Measurements from ENCODE around the gene RBM44. TPM values are rescaled to one million over a fixed set of nuclear protein-coding genes. Genes with fewer than 3 reads are reported as not detected.

Gene RBM44
- total RNA-seq, 4 donors from 2014 or later, result 0.89 to 4.1 (median 1.5) TPM

DNA sequence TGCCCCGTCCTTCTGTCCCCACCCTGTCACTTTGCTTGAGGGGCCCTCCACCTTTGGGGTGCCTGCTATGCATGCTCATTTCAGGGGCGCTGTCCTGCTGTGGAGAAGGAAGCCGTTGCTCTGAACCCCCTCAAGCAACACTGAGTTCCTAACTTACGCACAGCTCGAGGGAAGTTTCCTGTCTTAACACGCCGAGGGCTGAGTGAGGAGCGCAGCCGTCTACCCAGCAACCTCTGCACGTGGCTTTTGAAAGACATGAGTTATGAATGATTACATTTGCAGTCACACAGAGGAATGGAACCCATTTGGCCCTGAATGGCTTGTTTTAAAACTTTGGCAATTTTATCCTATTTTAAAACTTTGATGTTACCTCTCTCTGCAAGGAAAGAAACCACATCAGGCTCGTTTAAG is 74.8 kb downstream of the RBM44 start:
- Histone ChIP-seq H3K4me3 (replicated peaks in 1 of 3) (no peak overlapping the region), H3K4me1 (no peaks in the 10 kb centered on the region), H3K27me3 (no peaks in the 10 kb centered on the region), H3K36me3 (no peaks in the 10 kb centered on the region), H3K27ac (no peak overlapping the region), H3K9me3 (no peaks in the 10 kb centered on the region)
- TF ChIP-seq, protein P1, sequence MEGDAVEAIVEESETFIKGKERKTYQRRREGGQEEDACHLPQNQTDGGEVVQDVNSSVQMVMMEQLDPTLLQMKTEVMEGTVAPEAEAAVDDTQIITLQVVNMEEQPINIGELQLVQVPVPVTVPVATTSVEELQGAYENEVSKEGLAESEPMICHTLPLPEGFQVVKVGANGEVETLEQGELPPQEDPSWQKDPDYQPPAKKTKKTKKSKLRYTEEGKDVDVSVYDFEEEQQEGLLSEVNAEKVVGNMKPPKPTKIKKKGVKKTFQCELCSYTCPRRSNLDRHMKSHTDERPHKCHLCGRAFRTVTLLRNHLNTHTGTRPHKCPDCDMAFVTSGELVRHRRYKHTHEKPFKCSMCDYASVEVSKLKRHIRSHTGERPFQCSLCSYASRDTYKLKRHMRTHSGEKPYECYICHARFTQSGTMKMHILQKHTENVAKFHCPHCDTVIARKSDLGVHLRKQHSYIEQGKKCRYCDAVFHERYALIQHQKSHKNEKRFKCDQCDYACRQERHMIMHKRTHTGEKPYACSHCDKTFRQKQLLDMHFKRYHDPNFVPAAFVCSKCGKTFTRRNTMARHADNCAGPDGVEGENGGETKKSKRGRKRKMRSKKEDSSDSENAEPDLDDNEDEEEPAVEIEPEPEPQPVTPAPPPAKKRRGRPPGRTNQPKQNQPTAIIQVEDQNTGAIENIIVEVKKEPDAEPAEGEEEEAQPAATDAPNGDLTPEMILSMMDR (IDR thresholded peaks at IDR 0.05), result no peak
- TF ChIP-seq POLR2A (IDR thresholded peaks at IDR 0.05), result no peak
- intact Hi-C loops (cut with DNase I), result no loop called here
- no peak for DNase-seq
- WGBS, 2 donors, result 78 to 83% methylated on average over 11 of the region's 11 CpGs

DNA sequence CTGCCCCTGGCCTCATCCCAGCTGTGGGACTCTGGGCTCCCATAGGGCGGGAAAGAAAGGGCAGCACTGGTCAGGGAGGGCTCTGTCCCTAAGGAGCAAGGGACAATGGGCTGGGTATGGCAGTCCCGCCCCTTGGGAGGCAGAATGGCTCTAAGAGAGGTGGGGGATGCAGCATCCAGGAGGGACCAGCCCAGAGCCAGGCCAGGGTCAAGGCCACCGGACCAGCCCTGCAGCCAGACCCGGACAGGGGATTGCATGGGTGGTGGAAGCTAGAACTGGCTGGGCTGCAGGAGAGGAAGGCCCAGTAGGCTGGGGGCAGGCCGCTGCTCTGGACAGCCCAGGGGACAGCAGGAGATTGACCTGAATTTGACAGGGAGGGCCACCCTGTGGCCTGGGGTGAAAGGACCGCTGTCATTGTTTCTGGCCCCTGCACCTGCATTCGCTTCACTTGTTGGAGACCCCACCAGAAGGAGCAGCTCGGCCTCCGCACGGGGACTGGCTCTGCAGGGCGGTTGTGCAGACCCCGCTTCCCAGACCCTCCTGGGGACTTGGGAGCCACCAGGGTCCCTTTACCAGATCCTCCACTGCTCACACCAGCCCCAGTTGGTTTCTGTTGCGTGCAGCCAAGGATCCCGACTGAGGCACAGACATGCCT is 75.4 kb downstream of the RBM44 start:
- Histone ChIP-seq H3K36me3 (no peaks in the 10 kb centered on the region), H3K27ac (no peak overlapping the region), H3K4me3 (replicated peaks in 1 of 3) (no peak overlapping the region), H3K27me3 (no peaks in the 10 kb centered on the region), H3K4me1 (no peaks in the 10 kb centered on the region), H3K9me3 (no peaks in the 10 kb centered on the region)
- TF ChIP-seq POLR2A (IDR thresholded peaks at IDR 0.05), result no peak
- TF ChIP-seq, protein P1 (IDR thresholded peaks at IDR 0.05), result no peak
- no peak for DNase-seq
- 94 to 97% methylated on average over 12 to 14 of the region's 14 CpGs for WGBS, 2 donors
- intact Hi-C loops (cut with DNase I), result no loop called here

DNA sequence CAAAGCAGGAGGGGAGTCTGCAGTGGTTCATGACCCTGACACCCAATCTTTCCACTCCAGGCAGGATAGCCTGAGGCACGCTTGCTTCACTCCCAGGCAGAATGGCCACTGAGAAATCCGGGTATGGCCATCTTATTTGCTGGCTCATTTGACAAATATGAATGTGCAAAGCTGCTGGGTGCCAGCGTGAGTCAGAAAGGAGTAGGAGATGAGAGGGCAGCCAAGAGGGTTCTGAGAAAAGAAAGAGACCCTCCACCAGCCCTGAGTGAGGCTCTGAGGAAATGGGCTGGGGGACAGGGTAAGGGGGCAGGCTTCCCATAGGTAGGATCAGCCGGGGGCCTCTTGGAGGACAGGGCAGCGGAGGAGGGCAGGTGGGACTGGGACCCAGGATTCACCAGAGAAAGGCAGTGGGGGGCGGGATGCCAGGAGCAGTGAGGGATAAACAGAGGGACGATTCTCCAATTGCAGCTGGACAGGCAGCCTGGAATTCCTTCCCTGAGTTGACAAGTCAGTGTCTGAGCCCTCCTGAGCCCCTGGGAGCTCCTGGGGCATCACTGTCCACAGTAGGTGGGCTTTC is 76.1 kb downstream of the RBM44 start:
- no peaks in the 10 kb centered on the region for H3K4me1 ChIP-seq

DNA sequence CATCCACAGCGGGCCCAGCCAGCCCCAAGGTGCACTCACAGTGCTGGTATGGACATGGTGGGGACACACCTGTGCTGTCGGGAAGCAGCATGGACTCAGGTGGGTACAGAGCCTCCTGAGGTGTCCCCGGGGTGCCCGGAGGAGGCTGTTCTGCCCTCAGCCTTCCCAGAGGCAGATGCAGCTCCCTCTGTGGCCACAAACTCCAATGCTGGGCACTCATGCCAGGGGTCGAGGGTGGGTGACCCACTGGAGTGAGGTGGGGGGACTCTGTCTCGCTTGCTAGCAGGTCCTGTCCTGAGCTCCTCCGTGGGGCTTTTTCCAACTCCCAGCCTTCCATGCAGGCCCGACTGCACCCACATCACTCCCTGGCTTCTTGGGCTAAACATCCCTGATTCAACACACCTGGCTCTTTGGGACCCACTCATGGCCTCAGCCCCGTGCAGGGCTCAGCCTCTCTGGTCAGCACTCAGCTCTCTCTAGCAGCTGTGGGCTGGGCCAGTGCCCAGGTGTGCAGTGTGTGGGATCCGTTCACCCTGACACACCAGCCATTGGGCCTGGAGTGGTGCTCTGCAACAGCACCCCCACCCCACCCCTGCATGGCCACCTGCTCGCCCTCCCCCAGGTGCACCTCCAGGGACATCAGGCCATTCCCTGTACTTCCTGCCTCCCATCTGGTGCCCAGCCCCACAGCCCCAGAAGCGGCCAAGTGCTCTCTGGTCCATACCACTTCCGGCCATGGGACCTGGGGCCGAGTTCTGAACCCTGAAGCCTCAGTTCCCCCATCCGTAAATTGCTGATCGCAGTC is 76.9 kb downstream of the RBM44 start:
- H3K36me3 ChIP-seq, result no peaks in the 10 kb centered on the region
- no peaks in the 10 kb centered on the region for H3K4me1 ChIP-seq
- DNase-seq, result no peak
- H3K4me3 ChIP-seq (replicated peaks in 1 of 3), result no peak overlapping the region
- no peaks in the 10 kb centered on the region for H3K9me3 ChIP-seq
- no peaks in the 10 kb centered on the region for H3K27me3 ChIP-seq
- no peak overlapping the region for H3K27ac ChIP-seq
- intact Hi-C loops (cut with DNase I), result no loop called here
- TF ChIP-seq POLR2A (IDR thresholded peaks at IDR 0.05), result no peak
- TF ChIP-seq, protein P1 (IDR thresholded peaks at IDR 0.05), result no peak
- 83 to 84% methylated on average over 10 to 12 of the region's 16 CpGs for WGBS, 2 donors

More for the DNA sequence above, 76.1 kb downstream of the RBM44 start:
- Histone ChIP-seq H3K36me3 (no peaks in the 10 kb centered on the region), H3K9me3 (no peaks in the 10 kb centered on the region), H3K27ac (no peak overlapping the region), H3K4me3 (replicated peaks in 1 of 3) (no peak overlapping the region), H3K27me3 (no peaks in the 10 kb centered on the region)
- no peak for DNase-seq
- no peak for TF ChIP-seq POLR2A (IDR thresholded peaks at IDR 0.05)
- TF ChIP-seq, protein P1 (IDR thresholded peaks at IDR 0.05), result no peak
- WGBS, 2 donors, result 79 to 88% methylated on average over 7 of the region's 7 CpGs
- intact Hi-C loops (cut with DNase I), result no loop called here
